Measurements from ENCODE around the gene HDHD5. TPM values are rescaled to one million over a fixed set of nuclear protein-coding genes. Genes with fewer than 3 reads are reported as not detected.

Gene HDHD5
- polyA plus RNA-seq, 1 donor from 2014 or later: 91.3 TPM

GRCh38 chr22:17117890-17118289 lies 41.2 kb downstream of the HDHD5 start:
- Histone ChIP-seq H2AFZ (ENCODE audit: low read depth, low read length) (no peak overlapping the region), H3K79me2 (replicated peaks; ENCODE audit: insufficient read depth, low read length) (peaks cover 7% of the 10 kb centered on the region), H3K36me3 (ENCODE audit: insufficient read depth, low read length) (no peaks in the 10 kb centered on the region), H4K20me1 (ENCODE audit: insufficient read depth) (no peaks in the 10 kb centered on the region), H3K9me3 (ENCODE audit: low read length) (no peaks in the 10 kb centered on the region), H3K4me3 (ENCODE audit: low read length) (peak overlapping the region; percentile 76), H3K27ac (ENCODE audit: low read length) (no peak overlapping the region), H3K27me3 (ENCODE audit: insufficient read depth, low read depth, low read length) (no peaks in the 10 kb centered on the region), H3F3A (ENCODE audit: insufficient read depth, low read length, poor library complexity, severe bottlenecking) (no peaks in the 10 kb centered on the region), H3K9ac (ENCODE audit: low read length) (no peak overlapping the region), H3K4me2 (ENCODE audit: low read length) (peak overlapping the region; percentile 52), H3K9me2 (ENCODE audit: insufficient read depth, low read length) (no peaks in the 10 kb centered on the region)
- TF ChIP-seq MXI1 (conservative IDR thresholded peaks at IDR 0.05; ENCODE audit: poor library complexity, severe bottlenecking) (no peak), EP300 (conservative IDR thresholded peaks at IDR 0.05; ENCODE audit: poor library complexity, severe bottlenecking) (no peak), SMC3 (conservative IDR thresholded peaks at IDR 0.05; ENCODE audit: poor library complexity) (no peak), RAD21 (conservative IDR thresholded peaks at IDR 0.05) (no peak), POLR2AphosphoS5 (IDR thresholded peaks at IDR 0.05) (no peak), TAF1 (IDR thresholded peaks at IDR 0.05; ENCODE audit: low read depth) (no peak), EZH2 (IDR thresholded peaks at IDR 0.05; ENCODE audit: borderline replicate concordance, insufficient read depth, low read length, poor library complexity, severe bottlenecking) (no peak), CTCF (IDR thresholded peaks at IDR 0.05; ENCODE audit: poor library complexity, severe bottlenecking) (no peak), REST (IDR thresholded peaks at IDR 0.05; ENCODE audit: borderline replicate concordance) (no peak)

- no peak overlapping the region for H2AFZ ChIP-seq (ENCODE audit: low read depth, low read length)
- TF ChIP-seq REST (IDR thresholded peaks at IDR 0.05; ENCODE audit: borderline replicate concordance) (no peak), RAD21 (conservative IDR thresholded peaks at IDR 0.05) (no peak), POLR2AphosphoS5 (IDR thresholded peaks at IDR 0.05) (no peak), TAF1 (IDR thresholded peaks at IDR 0.05; ENCODE audit: low read depth) (no peak), MXI1 (conservative IDR thresholded peaks at IDR 0.05; ENCODE audit: poor library complexity, severe bottlenecking) (no peak)
- no peak overlapping the region for H3K9ac ChIP-seq (ENCODE audit: low read length)
- H3K4me3 ChIP-seq (ENCODE audit: low read length): peak overlapping the region; percentile 76
- H3F3A ChIP-seq (ENCODE audit: insufficient read depth, low read length, poor library complexity, severe bottlenecking): no peaks in the 10 kb centered on the region
- no peak overlapping the region for H3K4me2 ChIP-seq (ENCODE audit: low read length)
- no peaks in the 10 kb centered on the region for H3K9me3 ChIP-seq (ENCODE audit: low read length)
- H4K20me1 ChIP-seq (ENCODE audit: insufficient read depth): no peaks in the 10 kb centered on the region
- no peaks in the 10 kb centered on the region for H3K36me3 ChIP-seq (ENCODE audit: insufficient read depth, low read length)
- no peaks in the 10 kb centered on the region for H3K9me2 ChIP-seq (ENCODE audit: insufficient read depth, low read length)
- H3K27ac ChIP-seq (ENCODE audit: low read length): no peak overlapping the region
- H3K27me3 ChIP-seq (ENCODE audit: insufficient read depth, low read depth, low read length): no peaks in the 10 kb centered on the region
- peaks cover 7% of the 10 kb centered on the region for H3K79me2 ChIP-seq (replicated peaks; ENCODE audit: insufficient read depth, low read length)
Observed at GRCh38 chr22:17117400-17117799, 41.7 kb downstream of the HDHD5 start.

Data from neural cell (in vitro differentiated cells).